GM21723 (cell line): ENCODE results near the gene TBP.

ENCODE experiments used
- ATAC-seq: cut with Tn5 transposase; IDR thresholded peaks from one replicate; pipeline ENCODE4 v1.9.1; 2021; ENCODE audit warnings: mild to moderate bottlenecking, moderate library complexity; ENCODE audit not compliant: unreplicated experiment

Gene TBP

DNA sequence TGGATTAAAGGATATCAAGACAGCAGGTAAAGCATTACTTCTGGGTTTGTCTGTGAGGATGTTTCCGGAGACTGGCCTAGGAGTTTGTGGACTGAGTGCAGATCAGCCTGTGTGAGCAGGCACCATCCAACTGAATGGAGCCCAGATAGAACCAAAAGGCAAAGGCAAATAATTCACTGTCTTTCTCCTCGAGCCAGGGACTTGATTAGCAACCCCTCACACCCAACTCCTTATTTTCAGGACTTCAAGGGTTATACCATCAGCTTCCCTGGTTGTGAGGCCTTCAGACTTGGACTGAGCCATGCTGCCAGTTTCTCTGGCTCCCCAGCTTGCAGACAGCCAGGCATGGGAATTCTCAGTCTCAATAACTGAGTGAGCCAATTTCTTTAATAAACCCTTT lies 20.4 kb upstream of the TBP start:
- ATAC-seq = no peak

DNA sequence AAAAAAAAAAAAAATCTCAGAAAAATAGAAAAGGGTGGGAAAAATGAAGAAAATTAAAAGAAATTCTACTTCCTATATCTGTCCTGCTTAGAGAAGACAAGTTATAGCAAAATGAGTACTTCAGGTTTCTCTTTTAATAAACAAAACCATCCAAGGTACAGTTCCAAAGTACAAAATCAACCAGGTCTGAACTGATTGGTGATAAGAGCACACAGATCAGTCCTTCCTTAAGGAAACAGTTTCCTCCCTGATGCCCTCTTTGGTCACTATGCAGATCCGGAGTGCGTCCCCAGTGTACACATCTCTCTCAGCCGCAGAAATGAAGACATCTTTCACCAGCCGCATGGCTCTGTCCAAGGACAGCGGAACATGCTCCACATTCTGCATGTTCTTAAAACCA lies 19.2 kb upstream of the TBP start:
- no peak for ATAC-seq

DNA sequence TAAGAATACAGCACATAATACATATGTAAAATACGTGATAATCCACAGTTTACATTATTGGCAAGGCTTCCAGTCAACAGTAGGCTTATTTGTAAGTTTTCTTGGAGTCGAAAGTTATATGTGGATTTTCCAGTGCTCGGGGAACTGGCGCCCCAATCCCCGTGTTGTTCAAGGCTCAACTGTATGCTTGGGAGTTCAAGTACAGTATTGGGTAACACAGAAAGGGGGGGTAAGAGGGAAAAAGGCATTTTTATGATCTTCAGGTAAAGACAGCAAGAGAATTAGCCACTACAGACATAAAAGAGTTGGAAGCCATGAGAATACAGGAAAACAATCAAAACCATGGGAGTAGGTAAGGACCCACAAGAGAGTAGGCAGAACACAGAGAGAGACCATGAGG lies 17.5 kb upstream of the TBP start:
- ATAC-seq = no peak

DNA sequence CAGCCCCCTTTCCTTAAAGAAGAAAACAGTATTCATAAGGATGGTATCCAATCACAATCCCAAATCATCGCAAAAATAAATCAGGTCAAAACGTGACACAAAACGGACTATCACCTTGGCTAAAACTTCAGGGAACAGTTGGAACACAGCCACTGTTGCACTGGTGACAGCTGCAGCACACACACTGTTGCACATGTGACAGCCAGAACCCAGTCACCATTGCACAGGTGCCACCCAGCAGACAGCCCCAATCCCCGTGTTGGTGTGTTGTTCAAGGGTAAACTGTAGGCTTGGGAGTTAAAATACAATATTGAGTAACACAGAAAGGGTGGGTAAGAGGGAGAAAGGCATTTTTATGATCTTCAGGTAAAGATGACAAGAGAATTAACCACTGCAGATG lies 16.8 kb upstream of the TBP start:
- ATAC-seq = no peak

DNA sequence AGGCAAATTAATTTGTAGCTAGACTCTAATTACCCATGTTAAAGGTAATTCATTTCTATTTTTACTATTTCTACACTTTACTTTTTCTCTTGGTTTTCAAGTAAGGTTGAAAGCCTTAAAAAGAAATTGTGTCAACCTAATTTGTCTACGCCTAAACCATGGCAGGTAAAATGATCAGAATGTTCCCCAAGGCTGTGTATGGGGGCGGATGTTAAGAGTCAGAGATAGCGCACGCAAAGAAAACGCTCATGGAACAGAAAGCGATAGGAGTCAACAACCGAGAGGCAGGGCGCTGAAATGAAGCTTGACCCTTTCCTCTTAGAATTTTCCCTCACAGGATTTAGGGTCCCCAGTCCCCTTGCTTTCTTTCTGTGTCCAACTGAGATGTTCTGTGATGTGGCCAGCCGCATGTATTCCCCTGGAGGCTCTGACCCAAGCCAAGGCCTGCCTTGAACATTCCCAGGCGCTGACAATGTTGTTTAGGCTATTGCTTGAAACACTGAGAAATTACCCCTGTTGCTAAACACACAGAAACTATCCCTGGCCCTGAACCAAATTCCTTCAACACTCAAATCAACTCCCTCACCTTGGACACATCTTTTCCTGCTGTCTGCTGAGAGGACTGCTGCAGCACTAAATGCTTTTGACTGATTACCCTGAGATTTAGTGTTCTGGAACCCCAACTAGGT lies 12.0 kb upstream of the TBP start:
- no peak for ATAC-seq

DNA sequence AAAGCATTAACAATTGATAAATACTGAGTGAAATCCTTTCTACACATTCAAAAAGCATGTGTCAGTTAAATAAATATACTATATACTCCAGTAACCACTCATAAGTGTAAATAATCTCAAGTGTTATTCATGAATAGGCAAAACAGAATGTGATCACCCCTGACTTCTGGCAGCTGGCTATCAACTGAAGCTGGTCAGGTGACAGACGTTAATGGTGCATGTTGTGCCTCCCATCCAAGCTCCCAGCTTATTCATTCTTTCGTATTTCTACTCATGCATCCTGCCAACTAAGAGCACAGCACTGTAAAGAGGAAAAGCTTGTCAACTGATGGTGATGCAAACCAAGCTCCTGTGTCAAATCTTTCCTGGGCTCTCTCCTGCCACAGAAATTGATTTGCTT lies 8.8 kb upstream of the TBP start:
- no peak for ATAC-seq

DNA sequence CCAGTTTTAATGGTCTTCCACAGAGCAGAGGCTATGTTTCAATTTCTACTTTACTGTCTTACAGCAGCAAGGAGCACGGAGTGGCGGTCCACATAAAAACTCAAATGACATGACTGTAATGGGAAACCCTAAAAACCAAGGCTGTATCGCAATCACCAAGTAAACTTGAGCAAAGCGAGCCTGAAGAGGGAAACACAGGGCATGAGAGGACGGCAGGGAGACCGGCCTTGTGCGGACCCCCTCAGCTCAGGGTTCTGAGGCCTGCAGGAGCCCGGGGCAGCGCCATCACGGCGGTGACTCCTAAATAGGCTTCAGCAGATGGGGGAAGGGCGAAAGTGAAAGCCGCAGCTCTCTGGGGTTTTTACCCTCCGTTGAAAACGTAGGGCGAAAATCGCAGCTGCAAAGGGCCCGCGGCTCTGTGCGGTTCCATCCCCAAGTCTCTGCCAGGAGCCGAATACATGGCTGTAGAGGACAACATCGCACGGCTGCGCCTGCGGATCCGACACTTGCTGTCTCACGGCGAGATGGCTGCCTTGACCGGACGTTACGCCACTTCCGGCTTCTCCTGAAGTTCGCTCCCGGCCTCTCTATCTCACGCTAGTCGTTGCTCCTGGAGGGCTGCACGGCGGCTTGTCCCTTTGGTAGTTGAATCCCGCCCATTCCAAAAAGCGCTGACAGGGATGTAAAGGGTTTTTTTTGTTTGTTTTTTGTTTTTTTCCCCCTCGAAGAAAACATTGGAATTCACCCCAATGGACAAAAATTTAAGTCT lies 1.2 kb upstream of the TBP start, which contains the start of gene PSMB1:
Gene PSMB1 (minus strand): TSS at position 543 of the 769 bp plus-strand sequence. CDS start 65 bp downstream, at position 478.
- peak; percentile 61 for ATAC-seq

DNA sequence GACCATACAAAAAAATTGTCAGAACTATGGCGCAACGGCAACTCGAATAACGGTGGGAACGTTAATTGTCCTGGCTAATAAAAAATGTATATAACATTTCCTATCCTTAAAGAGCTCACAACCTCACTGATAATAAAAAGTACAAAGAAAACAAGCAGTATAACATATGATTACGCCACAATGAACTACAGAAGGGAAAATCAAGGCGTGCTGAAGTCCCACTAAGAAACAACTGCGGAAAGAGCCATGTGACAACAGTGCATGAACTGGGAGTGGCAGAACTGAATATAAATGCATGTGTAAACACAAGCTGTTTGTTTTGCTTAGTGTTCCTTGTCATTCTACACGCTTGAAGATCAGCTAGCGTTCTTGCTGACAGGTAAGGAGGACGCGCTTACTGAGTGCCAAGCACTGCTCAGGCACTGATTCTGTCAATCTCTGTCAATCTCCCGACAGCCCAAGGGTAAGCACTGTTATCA lies 596 bp upstream of the TBP start:
- peak; percentile 44 for ATAC-seq

DNA sequence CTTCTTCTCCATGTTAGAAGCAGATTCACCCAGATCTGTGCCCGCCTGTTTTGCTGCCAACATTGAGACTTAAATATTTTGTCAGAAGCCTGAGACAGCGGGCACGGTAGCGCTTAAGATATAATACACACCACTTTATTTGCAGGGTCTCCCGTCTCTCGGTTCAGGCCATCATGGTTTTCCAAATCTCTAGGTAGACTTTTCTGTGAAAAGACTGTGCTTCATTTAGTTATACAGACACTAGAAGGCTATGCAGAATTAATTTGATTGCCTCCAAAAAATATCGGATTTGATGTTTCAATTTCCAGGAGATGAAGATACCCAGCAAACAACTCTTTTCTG lies 598 bp downstream of the TBP start:
- ATAC-seq = no peak

DNA sequence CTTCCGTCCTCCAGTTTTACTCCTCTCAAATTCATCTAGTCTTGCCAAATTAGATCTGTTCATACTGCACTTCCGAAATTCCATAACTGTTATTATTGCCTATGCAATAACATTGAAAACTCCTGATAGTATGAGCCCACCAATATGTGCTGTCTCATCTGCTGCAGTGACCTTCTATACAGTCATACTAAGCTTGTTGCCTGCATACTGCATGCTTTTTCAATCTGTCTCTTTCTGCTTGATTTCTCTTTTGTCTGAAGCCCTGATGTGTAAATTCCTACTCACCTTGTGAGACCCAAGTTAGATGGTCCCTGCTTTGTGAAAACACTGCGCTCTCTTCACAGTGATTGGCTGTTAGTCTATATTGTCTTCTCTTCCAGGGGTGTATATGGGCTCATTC lies 1.1 kb downstream of the TBP start:
- no peak for ATAC-seq

DNA sequence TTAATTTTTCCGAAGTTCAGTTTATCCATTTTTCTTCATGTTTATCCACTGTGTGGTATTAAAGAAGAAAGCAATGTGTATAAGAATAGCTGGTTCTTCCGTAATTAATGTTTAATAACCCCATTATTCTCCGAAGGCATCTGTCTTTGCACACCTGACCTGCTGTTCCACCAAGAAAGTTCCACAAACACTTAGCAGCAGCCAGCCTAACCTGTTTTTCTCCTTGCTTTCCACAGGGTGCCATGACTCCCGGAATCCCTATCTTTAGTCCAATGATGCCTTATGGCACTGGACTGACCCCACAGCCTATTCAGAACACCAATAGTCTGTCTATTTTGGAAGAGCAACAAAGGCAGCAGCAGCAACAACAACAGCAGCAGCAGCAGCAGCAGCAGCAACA lies 7.4 kb downstream of the TBP start:
- ATAC-seq = no peak

DNA sequence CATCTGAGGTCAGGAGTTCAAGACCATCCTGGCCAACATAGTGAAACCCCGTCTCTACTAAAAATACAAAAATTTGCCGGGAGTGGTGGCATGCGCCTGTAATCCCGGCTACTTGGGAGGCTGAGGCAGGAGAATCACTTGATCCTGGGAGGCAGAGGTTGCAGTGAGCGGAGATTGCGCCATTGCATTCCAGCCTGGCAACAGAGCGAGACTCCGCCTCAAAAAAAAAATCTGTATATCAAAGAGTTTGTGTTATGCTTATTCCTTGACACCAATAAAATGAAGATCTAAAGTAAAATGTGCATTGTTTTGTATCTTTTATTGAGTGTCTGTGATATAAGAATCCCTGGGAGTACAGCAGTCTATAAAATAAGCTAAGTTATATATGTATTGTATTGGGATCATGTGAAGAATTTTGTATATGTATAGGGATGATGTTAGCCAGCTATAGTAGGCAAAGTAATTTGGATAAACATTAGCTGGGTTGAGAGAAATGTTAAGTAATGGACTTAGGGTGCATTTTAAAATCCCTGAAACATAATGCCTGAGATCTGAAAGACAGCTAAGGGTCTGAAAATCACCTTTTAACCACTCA lies 10.9 kb downstream of the TBP start:
- ATAC-seq = no peak

DNA sequence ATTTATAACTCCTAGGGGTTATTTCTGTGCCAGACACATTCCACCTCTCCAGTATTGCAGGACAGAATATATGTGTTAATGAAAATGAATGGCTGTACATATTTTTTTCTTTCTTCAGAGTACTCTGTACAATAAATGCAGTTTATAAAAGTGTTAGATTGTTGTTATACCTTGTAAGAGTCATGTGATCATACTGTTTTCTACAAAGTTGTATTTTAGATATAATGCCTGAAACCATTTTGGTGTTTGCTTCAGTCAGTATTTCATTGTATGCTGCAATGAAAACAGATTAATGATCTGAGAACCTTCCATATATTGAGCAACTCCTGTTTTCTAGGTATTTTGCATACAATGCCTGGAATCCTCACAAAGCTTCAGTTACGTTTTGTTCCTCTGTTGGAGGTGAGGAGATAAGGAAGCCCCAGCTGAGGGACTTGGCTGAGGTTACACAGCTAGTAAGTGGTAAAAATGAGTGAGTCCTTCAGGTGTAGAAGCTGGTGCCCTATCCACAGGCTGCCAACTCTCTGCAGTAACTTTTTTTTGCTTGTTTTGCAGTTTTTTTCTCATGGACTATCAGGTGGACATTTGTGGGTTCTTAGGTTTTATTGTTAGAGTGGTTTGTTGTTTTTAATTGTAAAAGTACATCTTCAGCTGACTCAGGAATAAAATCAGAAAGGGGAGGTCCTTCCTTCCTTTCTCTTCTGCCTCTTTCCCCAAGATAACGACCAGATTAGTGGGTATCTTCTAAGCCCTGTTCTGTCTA lies 18.7 kb downstream of the TBP start:
- ATAC-seq = no peak

DNA sequence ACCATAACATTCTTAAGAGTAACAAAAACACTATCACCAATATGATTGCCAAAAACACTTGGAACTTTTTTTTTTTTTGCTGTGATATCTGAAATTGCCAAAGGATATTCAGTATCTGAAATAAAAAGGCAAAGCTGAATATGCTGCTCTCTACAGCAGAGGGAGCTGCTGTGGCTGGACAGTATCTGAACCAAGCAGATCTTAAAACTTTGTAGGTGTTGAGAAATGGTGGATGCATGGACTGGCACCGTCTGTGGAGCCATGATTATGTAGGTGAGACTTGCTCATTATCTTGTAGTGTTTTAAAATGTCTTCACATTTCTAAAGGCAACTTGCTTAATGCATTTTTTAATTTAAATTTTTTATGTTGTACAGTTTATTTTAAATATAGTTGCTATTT lies 21.1 kb downstream of the TBP start:
- no peak for ATAC-seq

DNA sequence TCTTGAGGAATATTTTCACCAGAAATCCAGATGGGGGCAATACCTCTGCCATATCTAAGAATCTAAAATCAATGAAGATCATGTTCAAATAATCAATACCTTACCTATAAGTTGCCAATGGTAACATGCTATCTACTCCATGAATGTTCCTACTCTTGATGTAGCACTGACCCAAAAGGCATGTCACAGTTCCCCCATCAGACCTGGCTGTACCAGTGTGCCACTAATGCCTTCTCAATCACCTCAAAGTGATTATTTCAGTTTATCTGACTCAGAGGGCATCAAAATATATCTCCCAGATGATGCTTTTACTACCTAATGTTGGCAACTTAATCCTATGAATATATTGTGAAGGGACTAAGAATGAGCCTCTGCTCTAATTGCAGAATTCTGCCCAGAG lies 24.7 kb downstream of the TBP start:
- no peak for ATAC-seq

DNA sequence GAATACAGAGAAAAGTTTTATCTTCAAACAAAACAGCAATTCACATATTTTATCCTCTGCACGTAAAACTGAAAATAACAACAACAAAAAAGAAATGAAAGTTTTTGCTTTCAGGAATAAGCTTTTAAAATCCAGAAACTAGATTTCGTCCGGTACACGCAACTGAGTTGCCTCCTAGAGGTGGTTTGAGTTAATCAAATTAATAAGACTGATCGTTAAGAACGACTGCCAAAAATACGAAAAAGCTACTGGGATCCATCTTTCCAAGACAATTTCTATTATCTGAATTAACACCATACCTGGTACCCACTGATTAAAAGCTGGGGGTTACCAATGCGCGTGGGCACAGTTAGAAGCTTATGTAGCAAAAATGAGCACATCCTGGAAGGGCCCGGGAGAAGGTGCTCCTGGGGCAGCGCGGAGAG lies 29.6 kb downstream of the TBP start:
- ATAC-seq = peak; percentile 1

DNA sequence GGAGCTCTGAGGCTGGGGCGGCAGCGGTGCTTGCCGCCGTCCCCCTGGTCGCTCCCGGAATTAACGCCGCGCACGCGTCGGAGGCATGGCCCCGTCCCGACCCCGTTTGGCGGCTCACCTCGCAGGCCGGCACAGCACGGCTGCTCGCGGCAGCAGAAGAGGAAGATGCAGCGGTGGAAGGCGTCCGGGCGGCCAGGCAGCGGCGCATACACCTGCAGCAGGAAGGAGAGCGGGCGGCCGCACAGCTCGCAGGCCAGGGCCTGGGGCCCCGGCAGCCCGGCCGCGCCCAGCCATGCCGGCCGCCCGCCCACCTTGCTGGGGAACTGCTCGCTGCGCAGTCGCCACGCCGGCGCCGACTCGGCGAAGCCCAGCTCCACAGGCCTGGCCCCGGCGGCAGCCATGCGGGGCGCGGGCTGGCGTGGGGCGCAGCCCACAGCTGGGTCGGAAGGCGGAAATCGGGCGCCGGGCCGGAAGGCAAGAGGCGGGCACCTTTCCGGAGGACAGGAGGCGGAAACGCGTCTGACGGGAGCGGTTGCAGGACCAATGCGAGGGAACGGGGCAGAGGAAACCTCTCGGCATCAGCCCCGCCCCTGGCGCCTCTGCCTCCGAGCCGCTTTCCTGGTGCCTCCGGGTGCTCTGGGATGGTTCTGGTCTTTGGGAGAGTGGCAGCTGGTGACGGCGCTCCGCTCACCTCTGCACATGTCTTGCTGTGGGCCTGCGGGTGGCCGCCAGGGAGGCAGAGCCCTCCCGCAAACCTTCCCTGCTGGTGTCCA lies 30.2 kb downstream of the TBP start, which contains the start of gene PDCD2:
Gene PDCD2 (minus strand): TSS at position 457 of the 773 bp plus-strand sequence. CDS start 56 bp downstream, at position 401.
- peak; percentile 97 for ATAC-seq

DNA sequence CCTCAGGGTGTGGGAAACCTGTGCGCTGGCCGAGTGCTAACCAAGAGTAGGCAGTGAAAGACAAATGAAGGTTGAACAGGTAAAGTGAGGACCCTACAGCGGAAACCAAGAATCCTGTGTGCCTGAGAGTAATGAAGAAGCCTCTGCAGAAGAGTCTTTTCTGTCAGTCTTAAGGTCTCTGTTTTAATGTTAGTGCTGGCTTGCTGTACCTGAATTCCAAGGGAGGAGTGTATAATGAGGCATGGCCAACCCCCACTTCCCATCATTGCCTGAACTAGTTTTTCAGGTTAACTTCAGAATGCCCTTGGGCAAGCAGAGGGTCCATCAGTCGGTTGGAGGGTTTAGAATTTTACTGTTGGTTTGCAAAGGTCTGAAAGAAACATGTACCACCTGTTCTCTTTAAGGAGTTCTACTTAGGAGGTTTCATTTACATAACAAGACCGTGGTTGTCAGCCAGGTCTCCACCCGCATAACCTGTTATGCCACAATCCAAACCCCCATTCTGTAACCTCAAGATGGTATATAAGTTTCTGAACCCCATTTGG lies 30.9 kb downstream of the TBP start:
- ATAC-seq = peak; percentile 46

DNA sequence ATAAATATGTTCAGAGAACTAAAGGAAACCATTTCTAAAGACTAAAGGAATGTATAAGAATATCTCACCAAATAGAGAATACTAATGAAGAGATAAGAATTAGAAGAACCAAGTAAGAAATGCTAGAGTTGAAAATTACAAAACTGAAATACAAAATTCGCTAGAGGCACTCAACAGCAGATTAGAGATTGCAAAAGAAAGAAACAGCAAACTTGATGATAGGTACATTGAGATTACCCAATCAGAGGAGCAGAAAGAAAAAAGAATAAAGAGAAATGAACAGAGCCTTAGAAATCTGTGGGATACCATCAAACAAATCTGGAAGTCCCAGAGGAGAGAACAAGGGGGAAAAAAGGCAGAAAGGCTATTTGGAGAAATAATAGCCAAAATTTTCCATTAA lies 36.6 kb downstream of the TBP start:
- no peak for ATAC-seq

DNA sequence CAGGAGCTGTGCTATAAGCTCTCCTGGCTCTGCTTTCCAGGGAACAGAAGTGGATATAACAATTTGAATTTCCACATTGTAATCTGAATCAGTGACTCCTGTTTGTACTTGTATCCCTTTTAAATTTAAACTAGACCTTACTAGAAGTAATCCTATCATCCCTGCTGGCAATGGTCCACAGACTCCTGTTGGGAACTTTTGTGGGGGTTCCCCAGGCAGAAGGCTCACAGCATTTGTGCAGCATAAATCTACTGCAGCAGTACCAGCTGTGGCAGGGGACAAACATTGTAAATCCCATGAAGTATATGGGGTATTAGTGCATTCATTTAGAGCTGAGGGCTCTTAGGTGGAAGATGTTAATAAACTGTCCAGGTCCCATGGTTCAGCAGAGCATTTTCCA lies 42.3 kb downstream of the TBP start:
- ATAC-seq = no peak
